Peyer's patch (tissue), 4 donors: ENCODE measurements around the gene SPATA12. TPM values are rescaled to one million over a fixed set of nuclear protein-coding genes. Genes with fewer than 3 reads are reported as not detected.

ENCODE experiments used
- DNase-seq, 3 donors: peaks; one replicate each; pipeline ENCODE4 v3.0.0-alpha.2; 2017 to 2019
- H3K27ac ChIP-seq, 4 donors: fragments of 200-600 bp; sonication (generic); one replicate each; pipeline ENCODE4 v1.5.1; 2016 to 2019
- H3K27me3 ChIP-seq, 2 donors: fragments of 200-600 bp; sonication (generic); one replicate each; pipeline ENCODE4 v1.5.1; 2019
- H3K36me3 ChIP-seq, 3 donors: fragments of 200-600 bp; sonication (generic); one replicate each; pipeline ENCODE4 v1.5.1; 2016 to 2019
- H3K4me1 ChIP-seq, 4 donors: fragments of 200-600 bp; sonication (generic); one replicate each; pipeline ENCODE4 v1.5.1; 2016 to 2019
- H3K4me3 ChIP-seq, 4 donors: fragments of 200-600 bp; sonication (generic); 1 replicate in 3 of 4; 2 replicates in 1 of 4; pipeline ENCODE4 v1.5.1; 2016 to 2019; ENCODE audit warnings: mild to moderate bottlenecking in 1 of 4
- H3K9me3 ChIP-seq, 4 donors: fragments of 200-600 bp; sonication (generic); one replicate each; pipeline ENCODE4 v1.5.1; 2016 to 2019; ENCODE audit warnings: mild to moderate bottlenecking in 1 of 4
- POLR2A ChIP-seq, 2 donors: fragments of 450-650 bp; IDR thresholded peaks; one replicate each; pipeline ENCODE4 v1.5.1; 2017; ENCODE audit warnings: antibody characterized with exemption in 2 of 2, mild to moderate bottlenecking in 2 of 2, moderate library complexity in 2 of 2
- total RNA-seq, 4 donors: library from RNA; depleted of rRNA; stranded (reverse); fragments of >200 nt; gene quantifications; one replicate each; pipeline ENCODE4 v1.1.0, GENCODE V29; 2016
- TF ChIP-seq, protein P1 (sequence below), 6 experiments: fragments of 450-650 bp in 4 of 6; fragments of 200-600 bp in 2 of 6; sonication (generic) in 1 of 6; IDR thresholded peaks; one replicate each; pipeline ENCODE4 v1.5.1; 2017 to 2019; ENCODE audit warnings: antibody characterized with exemption in 6 of 6, mild to moderate bottlenecking in 3 of 6, moderate library complexity in 1 of 6

Gene SPATA12
- total RNA-seq, 4 donors from 2014 or later, result not detected

DNA sequence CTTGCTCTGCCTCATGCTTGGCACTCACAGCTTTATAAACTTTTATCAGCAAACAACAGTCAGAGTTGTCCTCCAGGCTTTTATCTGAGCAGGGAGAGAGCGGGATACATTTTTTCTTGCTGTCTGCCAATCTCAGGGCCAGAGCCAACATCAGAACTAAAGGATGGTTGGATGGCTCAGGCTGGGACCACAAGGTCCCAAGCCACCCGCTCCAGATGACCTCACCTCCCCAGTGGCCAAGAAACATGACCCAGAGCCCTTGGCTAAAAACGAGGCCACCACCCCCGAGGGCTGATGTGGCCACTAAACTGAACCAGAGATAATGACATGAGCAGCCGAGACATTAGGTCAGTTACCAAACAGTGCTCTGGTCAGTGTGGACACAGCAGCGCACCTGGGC is 18.8 kb upstream of the SPATA12 start:
- Histone ChIP-seq H3K36me3 (no peaks in the 10 kb centered on the region), H3K9me3 (no peaks in the 10 kb centered on the region)

GRCh38 chr3:57043518-57043917 is 16.9 kb upstream of the SPATA12 start:
- Histone ChIP-seq H3K4me1 (peaks cover 0 to 27% (median 0%) of the 10 kb centered on the region in 4 donors), H3K9me3 (no peaks in the 10 kb centered on the region), H3K27me3 (no peaks in the 10 kb centered on the region), H3K27ac (no peak overlapping the region), H3K36me3 (no peaks in the 10 kb centered on the region), H3K4me3 (no peak overlapping the region)
- no peak for TF ChIP-seq POLR2A (IDR thresholded peaks at IDR 0.05)
- TF ChIP-seq, protein P1, sequence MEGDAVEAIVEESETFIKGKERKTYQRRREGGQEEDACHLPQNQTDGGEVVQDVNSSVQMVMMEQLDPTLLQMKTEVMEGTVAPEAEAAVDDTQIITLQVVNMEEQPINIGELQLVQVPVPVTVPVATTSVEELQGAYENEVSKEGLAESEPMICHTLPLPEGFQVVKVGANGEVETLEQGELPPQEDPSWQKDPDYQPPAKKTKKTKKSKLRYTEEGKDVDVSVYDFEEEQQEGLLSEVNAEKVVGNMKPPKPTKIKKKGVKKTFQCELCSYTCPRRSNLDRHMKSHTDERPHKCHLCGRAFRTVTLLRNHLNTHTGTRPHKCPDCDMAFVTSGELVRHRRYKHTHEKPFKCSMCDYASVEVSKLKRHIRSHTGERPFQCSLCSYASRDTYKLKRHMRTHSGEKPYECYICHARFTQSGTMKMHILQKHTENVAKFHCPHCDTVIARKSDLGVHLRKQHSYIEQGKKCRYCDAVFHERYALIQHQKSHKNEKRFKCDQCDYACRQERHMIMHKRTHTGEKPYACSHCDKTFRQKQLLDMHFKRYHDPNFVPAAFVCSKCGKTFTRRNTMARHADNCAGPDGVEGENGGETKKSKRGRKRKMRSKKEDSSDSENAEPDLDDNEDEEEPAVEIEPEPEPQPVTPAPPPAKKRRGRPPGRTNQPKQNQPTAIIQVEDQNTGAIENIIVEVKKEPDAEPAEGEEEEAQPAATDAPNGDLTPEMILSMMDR (IDR thresholded peaks at IDR 0.05), result no peak
- DNase-seq, result no peak

More for the DNA sequence above, 18.8 kb upstream of the SPATA12 start:
- Histone ChIP-seq H3K4me1 (peaks cover 0 to 14% (median 0%) of the 10 kb centered on the region in 4 donors), H3K27ac (no peak overlapping the region), H3K27me3 (no peaks in the 10 kb centered on the region), H3K4me3 (no peak overlapping the region)
- no peak for TF ChIP-seq POLR2A (IDR thresholded peaks at IDR 0.05)
- TF ChIP-seq, protein P1 (IDR thresholded peaks at IDR 0.05), result no peak
- DNase-seq, result no peak

GRCh38 chr3:57046101-57046765 is 14.2 kb upstream of the SPATA12 start:
- DNase-seq, result no peak
- TF ChIP-seq, protein P1 (IDR thresholded peaks at IDR 0.05), result no peak
- TF ChIP-seq POLR2A (IDR thresholded peaks at IDR 0.05), result no peak
- Histone ChIP-seq H3K36me3 (no peaks in the 10 kb centered on the region), H3K4me1 (peaks cover 0 to 30% (median 0%) of the 10 kb centered on the region in 4 donors), H3K27ac (no peak overlapping the region), H3K27me3 (no peaks in the 10 kb centered on the region), H3K4me3 (no peak overlapping the region), H3K9me3 (no peaks in the 10 kb centered on the region)

- H3K27ac ChIP-seq, result peak overlapping the region in 1 of 4 donors; percentile 27
Measured at GRCh38 chr3:57048052-57048671, 12.3 kb upstream of the SPATA12 start.

GRCh38 chr3:57048728-57049127 is 11.7 kb upstream of the SPATA12 start:
- no peak overlapping the region for H3K4me3 ChIP-seq
- no peaks in the 10 kb centered on the region for H3K36me3 ChIP-seq
- H3K9me3 ChIP-seq, result no peaks in the 10 kb centered on the region
- DNase-seq, result no peak
- TF ChIP-seq, protein P1 (IDR thresholded peaks at IDR 0.05), result no peak
- TF ChIP-seq POLR2A (IDR thresholded peaks at IDR 0.05), result no peak
- peaks cover 0 to 30% (median 0%) of the 10 kb centered on the region in 4 donors for H3K4me1 ChIP-seq
- H3K27me3 ChIP-seq, result no peaks in the 10 kb centered on the region
- no peak overlapping the region for H3K27ac ChIP-seq

More at GRCh38 chr3:57048052-57048671, 12.3 kb upstream of the SPATA12 start:
- no peaks in the 10 kb centered on the region for H3K9me3 ChIP-seq
- TF ChIP-seq, protein P1 (IDR thresholded peaks at IDR 0.05), result no peak
- TF ChIP-seq POLR2A (IDR thresholded peaks at IDR 0.05), result no peak
- H3K36me3 ChIP-seq, result no peaks in the 10 kb centered on the region
- H3K4me1 ChIP-seq, result peaks cover 0 to 30% (median 0%) of the 10 kb centered on the region in 4 donors
- no peak overlapping the region for H3K4me3 ChIP-seq
- no peak for DNase-seq
- H3K27me3 ChIP-seq, result no peaks in the 10 kb centered on the region
